Loucy (cell line): ENCODE results near the gene IL36B.

Experiments
- CTCF ChIP-seq: fragments of 200-600 bp; sonication (generic); conservative IDR thresholded peaks from 2 replicates; pipeline ENCODE4 v1.5.1; 2014; ENCODE audit warnings: mild to moderate bottlenecking, antibody characterized with exemption, low read length
- EZH2phosphoT487 ChIP-seq: fragments of 200-600 bp; IDR thresholded peaks from 2 replicates; pipeline ENCODE4 v1.6.1; 2018; ENCODE audit warnings: antibody characterized with exemption, mild to moderate bottlenecking, moderate library complexity, borderline replicate concordance

- TF ChIP-seq CTCF: no peak
- TF ChIP-seq EZH2phosphoT487: no peak
These were observed 57.2 kb downstream of the IL36B start for GRCh38 chr2:112995346-112995920.
